ENCODE results near the gene GDPD4.

The GDPD4 gene

DNA sequence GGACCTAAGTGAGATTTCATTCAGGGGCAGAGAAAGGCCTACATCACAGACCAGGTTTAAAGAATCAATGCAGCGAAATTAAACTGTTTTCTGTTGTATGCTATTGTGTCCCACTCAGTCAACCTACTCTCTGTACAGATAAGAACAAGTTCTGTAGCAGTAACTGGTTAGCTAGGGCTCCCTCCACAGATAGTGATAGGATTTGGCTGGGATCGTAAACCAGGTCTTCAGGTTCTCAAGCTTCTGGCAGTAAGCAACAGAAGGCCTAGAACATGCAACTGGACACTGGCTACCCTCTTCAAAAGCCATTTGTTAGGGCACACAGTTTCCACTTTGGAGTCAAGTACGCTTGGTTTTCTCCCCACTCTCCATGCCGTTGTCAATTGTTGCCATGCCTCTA is 69.2 kb downstream of the GDPD4 start:
- DNase-seq = no peak

DNA sequence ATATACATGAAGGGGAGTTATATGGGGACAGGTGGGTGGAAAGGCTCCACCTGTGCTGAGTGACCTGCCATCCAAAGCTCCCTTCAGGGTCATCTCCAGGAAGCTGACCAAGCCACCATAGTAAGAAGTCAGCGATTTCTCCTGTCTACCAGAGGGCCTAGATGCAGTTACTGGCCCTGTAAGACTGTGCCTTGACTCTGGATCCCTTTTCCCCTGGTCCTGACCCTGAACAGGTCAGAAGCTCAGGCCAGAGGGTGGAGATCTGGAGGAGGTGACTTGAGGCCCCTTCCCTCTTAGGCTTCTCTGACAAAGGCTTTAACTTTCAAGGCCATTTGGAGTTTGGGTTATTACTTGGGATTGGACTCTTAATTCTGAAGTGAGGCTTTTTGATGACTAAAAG is 69.7 kb downstream of the GDPD4 start:
- DNase-seq = no peak

DNA sequence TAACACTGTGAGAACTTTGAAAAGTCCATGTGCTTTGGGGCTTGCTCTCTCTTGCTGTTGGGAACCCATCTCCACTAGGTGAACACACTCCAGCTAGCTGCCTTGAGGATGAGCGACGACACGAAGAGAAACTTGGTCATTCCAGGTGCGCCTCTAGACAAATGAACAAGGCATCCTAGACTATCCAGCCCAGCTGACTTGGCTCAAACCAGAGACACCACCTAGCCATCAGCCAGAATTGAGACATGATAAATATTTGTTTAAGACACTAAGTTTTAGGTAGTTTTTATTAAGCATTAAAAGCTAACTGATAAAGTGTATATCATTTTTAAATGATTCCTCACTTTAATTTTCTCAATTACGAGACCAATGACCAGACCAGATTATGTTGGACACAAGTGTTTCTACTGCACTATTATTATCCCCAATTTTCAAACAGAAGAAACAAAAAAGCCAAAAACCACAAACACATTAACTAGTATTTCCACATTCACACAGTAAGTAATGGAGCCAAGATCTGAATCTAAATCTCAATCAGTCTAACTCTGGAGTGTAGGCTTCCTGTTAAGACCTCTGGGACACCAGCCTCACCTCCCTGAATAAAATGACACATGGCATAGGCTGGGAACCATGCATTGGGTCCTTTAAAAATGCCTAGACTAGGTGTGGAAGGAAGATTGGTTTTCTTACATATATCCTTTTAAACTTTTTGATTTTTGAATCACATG is 70.4 kb downstream of the GDPD4 start:
- no peak for DNase-seq

DNA sequence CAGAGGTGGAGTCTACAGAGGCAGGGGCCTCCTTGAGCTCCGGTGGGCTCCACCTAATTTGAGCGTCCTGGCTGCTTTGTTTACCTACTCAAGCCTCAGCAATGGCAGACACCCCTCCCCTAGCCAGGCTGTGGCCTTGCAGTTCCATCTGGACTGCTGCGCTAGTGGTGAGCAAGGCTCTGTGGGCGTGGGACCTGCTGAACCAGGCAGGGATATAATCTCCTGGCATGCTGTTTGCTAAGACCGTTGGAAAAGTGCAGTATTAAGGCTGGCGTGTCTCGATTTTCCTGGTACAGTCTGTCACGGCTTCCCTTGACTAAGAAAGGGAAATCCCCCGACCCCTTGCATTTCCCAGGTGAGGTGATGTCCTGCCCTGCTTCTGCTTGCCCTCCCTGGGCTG is 77.7 kb downstream of the GDPD4 start:
- no peak for DNase-seq

DNA sequence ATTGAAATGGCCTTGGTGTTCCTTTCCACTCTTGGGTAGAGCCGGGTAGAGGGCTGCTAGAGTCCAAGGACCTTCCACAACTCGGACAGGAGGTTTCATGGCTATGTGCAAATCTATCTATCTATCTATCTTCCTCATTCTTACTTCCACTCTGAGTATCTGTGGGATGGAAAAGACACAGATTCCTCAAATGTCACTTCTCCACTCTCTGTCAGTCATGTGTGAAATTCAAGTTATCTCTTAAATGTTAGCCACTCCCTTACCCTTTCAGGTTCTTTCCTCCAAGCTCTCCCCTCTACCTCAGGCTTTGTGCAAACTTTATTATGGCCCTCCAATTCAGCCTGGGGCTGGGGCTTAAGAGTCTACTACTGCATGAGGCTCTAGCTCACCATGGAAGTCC is 84.3 kb downstream of the GDPD4 start:
- no peak for DNase-seq

DNA sequence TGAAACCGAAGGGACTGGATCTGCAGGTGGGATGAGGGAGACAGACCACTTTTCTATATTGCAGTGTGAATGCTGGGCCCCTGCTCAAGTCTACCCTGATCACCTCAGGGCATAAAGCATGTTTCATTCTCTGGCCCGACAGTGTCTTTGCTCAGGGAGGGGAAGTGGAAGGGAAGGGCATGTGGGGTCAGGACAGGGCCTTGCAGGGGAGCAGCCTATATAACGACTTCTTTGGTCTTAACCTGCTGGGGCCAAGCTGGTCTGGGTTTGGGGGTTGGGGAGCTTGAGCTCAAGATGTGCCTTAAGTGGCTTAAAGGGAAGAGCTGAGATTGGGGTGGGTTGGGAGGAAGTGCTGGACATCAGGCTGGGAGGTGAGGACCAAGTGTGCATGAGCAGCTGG is 86.4 kb downstream of the GDPD4 start:
- DNase-seq = no peak

DNA sequence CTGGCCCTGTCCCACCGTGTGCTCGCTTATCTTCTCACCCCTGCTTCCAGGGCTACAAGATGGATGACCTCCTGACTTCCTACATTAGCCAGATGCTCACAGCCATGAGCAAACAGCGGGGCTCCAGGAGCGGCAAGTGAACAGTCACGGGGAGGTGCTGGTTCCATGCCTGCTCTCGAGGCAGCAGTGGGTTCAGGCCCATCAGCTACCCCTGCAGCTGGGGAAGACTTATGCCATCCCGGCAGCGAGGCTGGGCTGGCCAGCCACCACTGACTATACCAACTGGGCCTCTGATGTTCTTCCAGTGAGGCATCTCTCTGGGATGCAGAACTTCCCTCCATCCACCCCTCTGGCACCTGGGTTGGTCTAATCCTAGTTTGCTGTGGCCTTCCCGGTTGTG is 86.9 kb downstream of the GDPD4 start:
- DNase-seq = no peak

DNA sequence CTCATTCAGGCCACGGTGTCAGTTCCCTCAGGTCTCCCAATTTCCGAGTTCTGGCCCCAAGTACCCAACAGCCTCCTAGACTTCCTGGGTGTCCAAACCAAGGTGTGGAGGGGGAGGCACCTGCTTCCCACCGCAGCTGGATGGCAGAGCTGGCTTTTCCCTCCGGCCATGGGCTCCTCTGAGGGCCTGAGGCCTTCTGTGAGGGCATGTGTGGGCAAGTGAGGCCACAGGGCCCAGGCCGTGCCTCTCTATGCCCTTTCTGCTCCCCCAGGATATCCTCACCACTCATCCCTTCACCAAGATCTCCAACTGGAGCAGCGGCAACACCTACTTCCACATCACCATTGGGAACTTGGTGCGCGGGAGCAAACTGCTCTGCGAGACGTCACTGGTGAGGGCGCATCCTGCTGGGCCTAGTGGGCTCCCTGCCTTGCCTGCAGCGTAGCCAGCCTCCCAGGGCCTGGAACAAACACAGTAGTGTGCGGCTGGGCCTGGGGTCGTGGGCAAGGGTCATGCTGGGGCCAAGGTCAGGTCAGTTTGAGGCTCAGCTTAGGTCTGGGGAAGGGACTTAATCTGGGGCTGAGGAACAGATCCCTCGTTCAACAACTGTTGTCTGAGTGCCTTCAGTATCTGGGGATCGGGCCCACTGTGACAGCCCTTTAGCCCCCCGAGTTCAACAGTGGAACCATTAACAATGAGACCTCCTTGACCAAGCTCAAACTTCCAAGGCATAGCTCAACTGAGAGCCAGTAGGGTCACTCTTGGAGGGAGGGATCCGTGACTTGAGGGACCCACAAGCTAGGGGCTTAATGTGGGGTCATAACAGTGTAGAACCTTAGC is 87.7 kb downstream of the GDPD4 start:
- DNase-seq = no peak

DNA sequence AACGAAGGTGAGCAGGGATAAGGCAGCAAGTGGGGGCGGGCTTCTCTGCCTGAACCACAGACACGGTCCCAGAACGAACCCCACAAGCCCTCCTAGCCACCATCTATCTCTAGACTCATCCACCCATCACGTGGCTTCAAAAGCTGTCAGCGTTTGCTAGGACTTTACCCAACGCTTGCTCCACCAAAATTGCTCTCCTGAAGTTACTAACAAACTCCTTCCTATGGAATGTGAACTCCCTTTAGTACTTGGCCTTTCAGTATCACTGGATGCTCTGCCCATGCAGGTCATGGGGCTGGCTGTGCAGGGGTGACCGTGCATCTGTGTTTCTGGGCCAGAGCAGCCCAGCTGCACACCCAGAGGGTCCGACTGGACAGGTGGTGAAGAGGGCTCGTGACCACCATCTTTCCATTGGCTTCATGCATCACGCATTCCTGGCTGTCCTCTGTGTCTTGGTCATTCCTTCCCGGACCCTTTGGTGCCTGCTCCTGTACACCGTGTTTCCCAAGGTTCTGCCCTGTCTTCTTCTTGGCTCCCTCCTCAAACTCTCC is 88.4 kb downstream of the GDPD4 start:
- DNase-seq = no peak

DNA sequence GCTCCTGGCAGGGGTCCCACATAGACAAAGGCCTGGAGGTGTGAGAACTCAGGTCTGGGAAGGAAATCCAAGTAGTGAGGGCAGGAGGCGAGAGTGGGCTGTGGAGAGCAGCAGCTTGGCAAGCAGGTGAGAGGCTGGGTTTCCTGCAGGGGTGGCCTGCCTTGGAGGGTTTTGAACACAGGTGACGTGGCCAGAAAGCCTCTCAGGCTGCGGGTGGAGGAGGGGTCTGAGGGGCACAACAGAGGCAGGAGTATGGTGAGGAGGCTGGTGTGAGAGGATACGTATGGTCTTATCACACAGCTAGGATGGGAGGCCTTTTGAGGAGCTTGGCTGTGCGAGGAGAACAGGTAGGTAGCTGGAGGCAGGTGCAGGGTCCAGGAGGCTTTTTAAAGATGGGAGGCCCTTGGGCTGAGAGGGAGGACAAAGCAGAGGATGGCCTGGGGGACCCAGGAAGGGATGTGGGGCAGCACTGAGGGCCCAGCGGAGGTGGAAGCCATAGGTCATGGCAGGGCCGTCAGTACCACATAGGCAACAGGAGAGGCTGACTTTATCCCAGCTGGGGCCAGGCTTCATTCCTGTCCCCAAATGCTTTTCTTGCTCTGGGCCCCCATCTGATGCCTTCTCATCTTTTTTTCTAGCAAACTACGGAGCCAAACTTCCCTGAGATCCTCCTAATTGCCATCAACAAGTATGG is 89.0 kb downstream of the GDPD4 start:
- DNase-seq = no peak

DNA sequence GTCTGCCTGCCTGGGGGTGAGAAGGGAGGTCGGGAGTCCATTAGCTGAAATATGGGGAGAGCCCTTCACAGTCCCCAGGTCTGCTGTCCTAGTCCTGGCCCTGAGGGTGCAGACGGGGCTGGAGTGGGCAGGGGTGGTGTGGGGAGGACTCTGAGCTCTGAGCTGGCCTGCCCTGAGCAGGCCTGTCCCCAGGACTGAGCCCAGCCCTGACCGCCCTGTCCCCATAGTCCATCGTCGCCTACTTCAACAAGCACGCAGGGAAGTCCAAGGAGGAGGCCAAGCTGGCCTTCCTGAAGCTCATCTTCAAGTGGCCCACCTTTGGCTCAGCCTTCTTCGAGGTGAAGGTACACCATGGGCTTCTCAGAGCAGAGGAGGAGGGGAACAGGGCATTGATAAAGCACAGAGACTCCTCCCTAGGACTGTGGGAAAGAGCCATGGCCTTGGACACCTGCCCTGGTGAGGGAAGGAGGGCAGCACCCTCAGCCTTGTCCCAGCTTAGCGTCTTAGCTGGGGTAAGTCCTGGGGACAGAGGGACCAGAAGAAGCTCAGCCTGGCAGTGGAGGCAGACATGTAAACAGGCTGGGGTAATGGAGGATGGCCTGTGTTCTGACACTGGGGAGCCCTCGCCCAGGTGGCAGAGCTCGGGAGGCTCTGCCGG is 89.8 kb downstream of the GDPD4 start:
- DNase-seq = no peak

DNA sequence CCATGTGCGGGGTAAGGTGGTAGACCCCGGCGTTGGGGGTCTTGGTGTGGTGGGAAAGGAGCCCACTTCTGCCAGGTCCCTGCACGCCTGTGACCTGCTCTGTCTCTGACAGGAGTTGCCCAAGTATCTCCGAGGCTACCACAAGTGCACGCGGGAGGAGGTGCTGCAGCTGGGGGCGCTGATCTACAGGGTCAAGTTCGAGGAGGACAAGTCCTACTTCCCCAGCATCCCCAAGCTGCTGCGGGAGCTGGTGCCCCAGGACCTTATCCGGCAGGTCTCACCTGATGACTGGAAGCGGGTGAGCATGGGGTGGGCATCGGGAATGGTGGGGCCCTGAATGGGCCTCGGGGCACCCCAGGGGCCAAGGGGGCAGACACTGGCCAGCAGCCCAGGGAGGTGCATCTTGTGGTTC is 90.4 kb downstream of the GDPD4 start:
- DNase-seq = no peak

DNA sequence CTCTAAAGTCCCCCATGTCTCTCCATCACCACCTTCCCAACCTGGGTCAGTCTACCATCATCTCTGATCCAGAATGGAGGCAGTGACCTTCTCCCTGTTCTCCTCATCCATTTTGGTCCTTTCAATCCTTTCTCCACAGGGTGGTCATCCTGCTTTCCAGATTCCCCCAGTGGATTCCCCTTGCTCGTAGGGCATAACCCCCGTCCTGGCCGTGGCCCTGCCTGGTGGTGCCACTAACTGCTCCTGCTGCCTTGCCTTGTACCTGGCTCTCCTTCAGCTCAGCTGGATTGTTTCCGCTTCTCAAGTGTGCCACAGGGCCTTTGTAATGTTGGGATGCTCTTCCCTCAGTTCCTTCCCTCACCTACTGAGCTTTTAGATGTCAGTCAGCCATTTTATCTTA is 91.8 kb downstream of the GDPD4 start:
- no peak for DNase-seq

DNA sequence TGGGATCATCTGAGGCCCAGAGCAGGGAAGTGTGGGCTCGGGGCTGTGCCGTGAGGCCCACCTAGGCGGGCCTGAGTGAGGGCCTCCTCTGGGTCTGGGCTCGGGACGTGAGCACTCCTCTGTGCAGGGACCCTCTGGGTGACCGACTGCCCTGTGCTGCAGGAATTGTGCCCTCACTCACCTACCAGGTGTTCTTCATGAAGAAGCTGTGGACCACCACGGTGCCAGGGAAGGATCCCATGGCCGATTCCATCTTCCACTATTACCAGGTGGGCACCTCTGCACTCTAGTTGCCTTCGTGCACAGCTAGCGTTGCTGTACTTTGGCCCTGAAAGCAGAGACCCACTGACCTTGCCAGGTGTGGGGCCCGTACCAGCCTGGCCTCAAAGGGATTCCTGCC is 93.0 kb downstream of the GDPD4 start:
- DNase-seq = no peak

DNA sequence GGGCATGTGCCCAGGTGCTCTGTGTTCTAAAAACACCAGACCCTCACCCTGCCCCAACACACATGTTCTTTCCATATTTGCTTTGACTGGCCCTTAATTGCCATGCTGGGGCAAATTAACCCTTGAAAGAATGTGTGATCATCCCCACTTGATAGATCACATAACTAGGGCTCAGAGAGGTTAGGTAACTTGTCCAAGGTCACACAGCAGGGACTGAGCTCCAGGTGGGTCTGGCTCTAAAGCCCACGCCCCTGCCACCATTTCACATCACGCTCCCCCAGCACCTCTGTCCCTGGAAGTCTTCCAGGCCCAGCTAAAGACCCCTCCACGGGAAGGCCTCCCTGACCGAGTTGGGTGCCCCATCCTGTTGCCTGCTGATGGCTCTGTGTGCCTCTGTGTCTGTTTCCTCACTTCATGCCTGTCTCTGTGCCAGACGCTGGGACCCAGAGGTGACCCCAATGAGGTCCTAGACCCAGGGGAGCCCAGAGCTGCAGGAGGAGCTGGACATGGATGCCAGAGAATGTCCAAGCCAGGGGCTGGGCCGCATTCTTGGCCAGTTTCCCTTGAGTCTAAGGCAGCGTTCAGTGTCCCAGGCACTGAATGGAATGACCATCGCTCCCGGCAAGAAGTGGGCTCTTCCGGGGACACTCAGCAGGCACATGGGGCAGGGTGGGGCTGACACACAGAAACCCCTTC is 93.7 kb downstream of the GDPD4 start:
- no peak for DNase-seq

DNA sequence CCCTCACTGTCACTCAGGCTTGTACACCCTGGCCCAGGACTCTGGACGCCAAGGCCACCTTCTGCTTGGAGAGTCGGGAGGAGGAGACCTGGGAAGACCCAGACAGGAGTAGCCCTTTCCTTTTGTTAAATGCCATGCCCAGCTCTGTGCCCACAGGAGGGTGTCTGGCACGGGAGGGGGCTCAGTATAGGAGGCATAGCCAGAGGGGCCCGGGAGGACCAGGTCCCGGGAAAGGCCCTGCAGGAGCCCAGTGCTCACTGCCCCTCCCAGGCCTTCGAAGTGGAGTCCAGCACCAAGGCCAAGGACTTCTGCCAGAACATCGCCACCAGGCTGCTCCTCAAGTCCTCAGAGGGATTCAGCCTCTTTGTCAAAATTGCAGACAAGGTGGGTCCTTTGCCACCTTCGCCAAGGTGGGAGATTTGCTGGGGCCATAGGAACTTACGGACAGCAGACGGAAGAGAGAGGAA is 94.4 kb downstream of the GDPD4 start:
- no peak for DNase-seq

DNA sequence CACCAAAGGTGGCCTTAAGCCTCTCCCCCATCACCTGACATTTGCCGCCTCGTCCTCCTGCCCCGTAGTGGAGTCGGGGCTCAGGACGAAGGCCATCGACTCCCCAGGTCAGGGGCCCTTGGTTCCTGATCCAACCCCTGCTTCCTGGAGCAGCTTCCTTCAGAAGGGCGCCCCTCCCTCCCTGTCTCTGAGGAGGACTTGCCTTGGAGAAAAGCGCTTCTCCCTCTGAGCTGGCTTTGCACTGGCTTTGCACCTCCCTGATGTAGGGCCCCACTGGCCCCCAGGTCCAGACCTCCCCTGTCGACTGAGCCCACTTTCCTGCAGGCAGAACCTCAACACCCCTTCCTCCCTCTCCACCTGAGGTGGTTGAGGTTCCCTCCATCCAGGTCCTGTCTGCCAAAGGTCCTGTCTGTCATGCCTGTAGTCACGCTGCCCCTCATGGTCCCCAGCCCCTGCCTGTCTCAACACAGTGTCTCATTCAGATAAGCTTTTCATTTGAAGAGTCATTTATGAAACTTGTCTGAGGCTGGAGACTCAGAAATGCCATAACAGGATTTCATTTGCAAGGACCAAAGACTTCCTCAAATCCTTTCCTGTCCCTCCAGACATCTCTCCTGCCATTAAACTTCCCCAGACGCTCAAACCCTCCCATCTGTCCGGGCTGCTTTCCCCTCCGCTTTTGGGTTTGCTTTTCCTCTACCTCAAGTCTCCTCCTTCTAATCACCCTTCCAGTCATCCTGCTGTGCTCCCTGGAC is 95.0 kb downstream of the GDPD4 start:
- DNase-seq = no peak

DNA sequence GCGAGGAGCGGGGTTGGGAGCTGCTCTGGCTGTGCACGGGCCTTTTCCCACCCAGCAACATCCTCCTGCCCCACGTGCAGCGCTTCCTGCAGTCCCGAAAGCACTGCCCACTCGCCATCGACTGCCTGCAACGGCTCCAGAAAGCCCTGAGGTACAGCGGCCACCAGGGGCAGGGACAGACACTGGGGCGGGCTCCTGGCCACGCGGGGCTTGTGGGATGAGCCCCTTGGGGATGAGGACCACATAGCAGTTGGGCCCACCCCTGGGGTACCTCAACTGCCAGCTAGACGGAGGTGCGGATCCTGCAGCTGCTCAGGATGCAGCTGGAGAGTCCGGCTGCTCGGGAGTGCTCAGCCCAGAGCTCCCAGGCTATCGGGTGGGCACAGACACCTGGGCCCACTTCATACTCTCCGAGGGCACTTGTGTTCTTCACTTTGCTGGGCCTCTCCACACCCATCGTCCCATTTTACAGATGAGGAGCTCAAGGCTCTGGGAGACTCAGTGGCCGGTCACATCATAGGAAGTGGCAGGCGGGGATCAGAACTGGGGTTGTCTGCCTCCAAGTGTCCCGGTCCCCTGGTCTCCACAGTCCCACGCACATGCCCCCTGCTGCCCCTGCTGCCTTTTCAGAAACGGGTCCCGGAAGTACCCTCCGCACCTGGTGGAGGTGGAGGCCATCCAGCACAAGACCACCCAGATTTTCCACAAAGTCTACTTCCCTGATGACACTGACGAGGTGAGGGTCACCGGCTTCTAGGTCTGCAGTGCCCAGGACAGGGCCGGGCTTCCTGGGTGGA is 95.8 kb downstream of the GDPD4 start:
- no peak for DNase-seq

DNA sequence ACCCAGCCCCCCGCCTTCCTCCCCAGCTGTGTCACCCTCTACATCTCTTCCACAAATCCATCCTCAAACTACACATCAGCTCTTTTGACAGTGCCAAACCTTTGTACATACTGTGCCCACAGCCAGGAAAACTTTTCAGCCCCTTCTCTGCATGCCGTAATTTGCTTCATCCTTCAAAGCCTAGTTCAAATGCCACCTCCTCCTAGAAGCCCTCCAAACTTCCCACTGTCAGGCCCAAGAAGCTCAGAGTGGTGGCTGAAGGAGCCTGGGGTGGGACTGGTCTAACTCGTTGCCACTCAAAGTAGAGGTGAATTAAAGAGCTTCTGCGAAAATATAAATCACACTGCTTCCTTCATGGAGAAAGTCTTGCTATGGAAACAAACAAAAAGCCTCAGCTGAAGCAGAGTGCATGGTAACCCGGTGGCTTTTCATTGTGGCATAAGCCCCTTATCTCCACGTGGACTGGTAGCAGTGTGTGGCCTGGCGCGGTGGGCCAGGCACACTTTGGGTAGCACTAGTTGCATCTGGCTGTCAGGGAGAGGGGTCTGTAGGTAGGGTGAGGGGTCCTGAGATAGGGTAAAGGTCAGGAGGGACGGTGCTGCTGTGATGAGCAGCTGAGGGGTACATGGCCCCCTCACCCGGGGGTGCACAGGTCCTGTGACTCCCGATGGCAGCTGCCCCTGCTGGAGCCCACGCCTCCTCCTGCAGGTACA is 96.6 kb downstream of the GDPD4 start:
- no peak for DNase-seq
